Urinary bladder (tissue), 4 donors: ENCODE measurements around the gene TRIM50. TPM values are rescaled to one million over a fixed set of nuclear protein-coding genes. Genes with fewer than 3 reads are reported as not detected.
"Not testable (repeated sequence)": the region's sequence is repeated elsewhere in the genome, so short reads cannot be mapped to it uniquely, and the experiment has no call there.

ENCODE experiments used
- DNase-seq: peaks from one replicate; pipeline ENCODE4 v3.0.0-alpha.2; 2015; ENCODE audit errors: extremely low spot score
- H3K27ac ChIP-seq: one replicate; pipeline ENCODE4 v1.5.1; 2013; ENCODE audit warnings: low read depth, mild to moderate bottlenecking, moderate library complexity
- H3K36me3 ChIP-seq: one replicate; pipeline ENCODE4 v1.6.1; 2013; ENCODE audit warnings: mild to moderate bottlenecking, moderate library complexity; ENCODE audit not compliant: insufficient read depth
- H3K4me1 ChIP-seq: one replicate; pipeline ENCODE4 v1.6.1; 2013; ENCODE audit warnings: mild to moderate bottlenecking, moderate library complexity; ENCODE audit not compliant: insufficient read depth
- H3K4me3 ChIP-seq: one replicate; pipeline ENCODE4 v1.5.1; 2013; ENCODE audit warnings: low read depth, low read length
- whole genome bisulfite sequencing: extraction: QIAGEN DNeasy Blood & Tissue Kit; methylation state at CpG from one replicate; pipeline ENCODE4 v1.1.7; 2013; 5-methylcytosine and 5-hydroxymethylcytosine counted together
- polyA plus RNA-seq: library from polyadenylated mRNA; stranded (reverse); fragments of 200-250 nt; gene quantifications from one replicate; pipeline ENCODE4 v1.2.3, GENCODE V29; 2013
- small RNA-seq: library from RNA; depleted of rRNA; stranded (forward); fragments of <200 nt; gene quantifications from one replicate; pipeline ENCODE3, GENCODE V24; 2014
- total RNA-seq: library from RNA; depleted of rRNA; stranded (reverse); fragments of >200 nt; gene quantifications from one replicate; pipeline ENCODE4 v1.2.3, GENCODE V29; 2014
- donor health status: healthy with polysubstance abuse.
- donor health status: healthy.

Gene TRIM50
- total and polyA plus RNA-seq, 2 donors: 0.14 to 0.21 TPM

DNA sequence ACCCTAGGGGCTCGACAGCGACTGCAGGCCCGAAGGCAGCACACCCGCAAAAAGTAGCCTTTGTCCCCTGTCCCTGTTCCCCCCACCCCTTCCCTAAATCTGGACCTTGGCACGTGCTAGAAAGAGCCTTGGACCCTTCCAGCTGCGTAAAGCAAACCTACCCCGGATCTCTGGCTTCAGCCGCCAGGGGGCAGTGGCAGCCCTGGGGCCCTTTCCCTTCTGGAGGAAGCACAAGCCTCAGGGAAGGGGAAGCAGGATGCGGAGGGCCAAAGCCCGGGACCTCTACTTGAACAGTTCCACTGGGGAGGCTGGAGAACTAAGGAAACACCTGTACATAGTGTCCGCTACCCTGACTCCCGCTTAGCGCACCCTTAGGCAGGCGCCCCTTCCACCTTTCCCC lies 26.8 kb downstream of the TRIM50 start:
- not testable (repeated sequence) for H3K27ac ChIP-seq, H3K36me3 ChIP-seq, H3K4me3 ChIP-seq, H3K4me1 ChIP-seq, DNase-seq
- 86% methylated on average over 10 of the region's 14 CpGs for WGBS

DNA sequence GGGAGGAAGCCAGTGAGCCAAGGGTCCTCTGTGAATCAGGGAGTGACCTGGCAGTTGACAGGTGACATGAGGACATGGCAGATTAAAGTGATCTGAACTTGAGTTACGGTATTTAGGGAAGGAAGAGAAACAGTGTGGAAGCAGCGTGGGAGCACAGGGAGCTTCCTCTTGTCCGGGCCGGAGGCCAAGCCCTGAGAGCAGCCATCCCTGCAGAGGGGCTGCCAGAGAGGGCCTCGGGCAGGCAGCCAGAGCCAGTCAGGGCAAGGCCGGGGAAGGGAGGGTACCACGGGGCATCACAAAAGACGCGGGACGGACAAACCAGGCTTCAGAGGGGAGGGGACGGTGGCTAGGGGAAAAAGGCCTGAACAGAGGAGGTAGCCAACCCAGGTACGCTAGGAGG lies 28.1 kb downstream of the TRIM50 start:
- H3K36me3 ChIP-seq, DNase-seq, H3K27ac ChIP-seq, H3K4me3 ChIP-seq, H3K4me1 ChIP-seq: not testable (repeated sequence)
- 47% methylated on average over 8 of the region's 12 CpGs for WGBS

DNA sequence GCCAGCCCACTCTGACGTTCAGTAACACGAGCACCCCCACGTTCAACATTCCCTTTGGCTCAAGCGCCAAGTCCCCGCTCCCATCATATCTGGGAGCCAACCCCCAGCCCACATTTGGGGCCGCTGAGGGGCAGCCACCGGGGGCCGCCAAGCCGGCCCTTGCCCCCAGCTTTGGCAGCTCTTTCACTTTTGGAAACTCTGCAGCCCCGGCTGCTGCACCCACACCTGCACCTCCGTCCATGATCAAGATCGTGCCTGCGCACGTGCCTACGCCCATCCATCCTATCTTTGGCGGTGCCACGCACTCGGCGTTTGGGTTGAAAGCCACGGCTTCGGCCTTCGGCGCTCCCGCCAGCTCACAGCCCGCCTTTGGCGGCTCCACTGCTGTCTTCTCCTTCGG lies 30.2 kb downstream of the TRIM50 start:
- 91% methylated on average over 24 of the region's 27 CpGs for WGBS
- H3K4me3 ChIP-seq, H3K4me1 ChIP-seq, H3K27ac ChIP-seq, DNase-seq, H3K36me3 ChIP-seq: not testable (repeated sequence)

DNA sequence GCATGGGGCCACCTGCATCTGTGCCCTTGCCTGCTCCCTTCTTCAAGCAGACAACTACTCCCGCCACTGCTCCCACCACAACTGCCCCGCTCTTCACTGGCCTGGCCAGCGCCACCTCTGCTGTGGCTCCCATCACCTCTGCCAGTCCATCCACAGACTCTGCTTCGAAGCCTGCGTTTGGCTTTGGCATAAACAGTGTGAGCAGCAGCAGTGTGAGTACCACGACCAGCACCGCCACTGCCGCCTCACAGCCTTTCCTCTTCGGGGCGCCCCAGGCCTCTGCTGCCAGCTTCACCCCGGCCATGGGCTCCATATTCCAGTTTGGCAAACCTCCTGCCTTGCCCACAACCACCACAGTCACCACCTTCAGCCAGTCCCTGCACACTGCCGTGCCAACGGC lies 30.6 kb downstream of the TRIM50 start:
- not testable (repeated sequence) for H3K4me1 ChIP-seq, H3K27ac ChIP-seq, H3K36me3 ChIP-seq, DNase-seq, H3K4me3 ChIP-seq
- no CpG with 5 or more reads among the region's 13 CpGs for WGBS

DNA sequence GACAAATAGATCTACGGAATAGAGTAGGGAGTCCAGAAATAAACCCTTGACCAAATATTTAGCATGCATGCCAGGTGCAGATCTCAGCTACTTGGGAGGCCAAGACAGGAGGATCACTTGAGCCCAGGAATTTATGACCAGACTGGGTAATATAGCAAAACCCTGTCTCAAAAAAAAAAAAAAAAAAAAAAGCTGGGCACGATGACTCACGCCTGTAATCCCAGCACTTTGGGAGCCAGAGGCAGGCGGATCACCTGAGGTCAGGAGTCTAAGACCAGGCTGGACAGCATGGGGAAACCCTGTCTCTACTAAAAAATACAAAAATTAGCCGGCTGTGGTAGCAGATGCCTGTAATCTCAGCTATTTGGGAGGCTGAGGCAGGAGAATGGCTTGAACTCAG lies 50.7 kb downstream of the TRIM50 start:
- not testable (repeated sequence) for H3K27ac ChIP-seq, H3K36me3 ChIP-seq, DNase-seq, H3K4me3 ChIP-seq, H3K4me1 ChIP-seq
- 41% methylated on average over 1 of the region's 5 CpGs for WGBS

- H3K4me1 ChIP-seq, H3K27ac ChIP-seq, H3K4me3 ChIP-seq, H3K36me3 ChIP-seq, DNase-seq: not testable (repeated sequence)
- 86% methylated on average over 3 of the region's 4 CpGs for WGBS
Observed at GRCh38 chr7:73267813-73268212, 60.1 kb downstream of the TRIM50 start.

GRCh38 chr7:73266719-73267368 lies 61.0 kb downstream of the TRIM50 start:
- H3K4me1 ChIP-seq, DNase-seq, H3K36me3 ChIP-seq, H3K27ac ChIP-seq, H3K4me3 ChIP-seq: not testable (repeated sequence)
- no CpG with 5 or more reads among the region's 22 CpGs for WGBS

Small RNA genes lying within 50 kb of the gene (small RNA-seq; reads per million reads assigned to genes)
- gene RNU6-1080P: not detected

Other genes starting within 250 kb of the TRIM50 start
- not detected for gene SPDYE9, start 242.0 kb downstream of the TRIM50 start, total RNA-seq
- not detected for gene SPDYE9, start 242.0 kb downstream of the TRIM50 start, polyA plus RNA-seq
- 10.4 TPM for gene NSUN5, start 19.3 kb downstream of the TRIM50 start, total RNA-seq
- gene NSUN5, start 19.3 kb downstream of the TRIM50 start, polyA plus RNA-seq: 31.4 TPM
- not detected for gene FKBP6, start 79 bp upstream of the TRIM50 start, total RNA-seq
- gene FKBP6, start 79 bp upstream of the TRIM50 start, polyA plus RNA-seq: not detected
- 1.3 TPM for gene FZD9, start 105.7 kb upstream of the TRIM50 start, total RNA-seq
- gene FZD9, start 105.7 kb upstream of the TRIM50 start, polyA plus RNA-seq: 0.46 TPM
- gene BAZ1B, start 194.2 kb upstream of the TRIM50 start, total RNA-seq: 60.0 TPM
- 37.1 TPM for gene BAZ1B, start 194.2 kb upstream of the TRIM50 start, polyA plus RNA-seq
- 6.9 TPM for gene BCL7B, start 229.6 kb upstream of the TRIM50 start, total RNA-seq
- 79.2 TPM for gene BCL7B, start 229.6 kb upstream of the TRIM50 start, polyA plus RNA-seq